NCI-H1436 (cell line): ENCODE data around the gene SYNJ2.

ENCODE experiments used
- DNase-seq: peaks from one replicate; lab custom pipeline; 2025; lab: John Stamatoyannopoulos, UW

SYNJ2 gene

DNA sequence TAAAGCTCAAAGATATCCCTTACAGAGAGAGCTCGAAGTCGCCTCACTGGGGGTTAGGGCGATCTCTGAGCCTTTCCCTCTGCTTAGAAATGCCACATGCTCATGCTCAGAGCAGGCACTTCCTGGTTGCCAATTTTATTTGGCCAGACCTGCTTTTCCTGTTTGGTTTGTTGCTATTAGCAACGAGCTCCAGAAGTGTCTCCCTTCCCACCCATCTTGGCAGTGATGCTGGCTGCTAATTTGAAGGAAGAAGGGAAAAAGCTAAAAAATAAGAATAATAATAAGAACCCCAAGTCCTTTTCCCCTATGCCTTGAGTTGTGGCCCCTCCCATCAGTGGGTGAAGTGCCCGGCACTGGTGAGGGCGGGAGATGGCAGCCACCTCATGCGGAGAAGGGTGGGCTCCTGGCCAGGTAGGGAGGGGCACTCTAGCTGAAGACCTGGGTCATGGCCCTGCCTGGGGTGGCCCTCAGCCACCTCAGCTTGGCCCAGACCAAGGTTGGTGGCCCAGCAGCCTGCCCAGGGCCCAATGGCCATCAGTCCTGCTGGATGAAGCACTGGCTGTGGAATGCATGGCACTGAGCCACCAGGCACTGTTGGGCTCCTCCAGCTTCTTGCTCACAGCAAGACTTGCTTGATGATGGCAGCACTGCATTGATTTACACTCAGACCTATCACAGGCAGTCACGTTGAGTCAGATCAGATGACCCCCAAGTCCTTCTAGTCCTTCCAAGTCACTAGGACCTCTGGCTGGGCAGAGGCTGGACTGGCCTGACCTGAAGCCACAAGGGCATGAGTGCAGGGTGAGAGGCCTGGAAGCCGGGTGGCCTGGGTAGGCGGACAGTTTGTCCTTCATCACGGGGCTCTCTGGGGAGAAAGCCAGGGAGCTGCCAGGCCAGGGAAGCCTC lies 79.0 kb downstream of the SYNJ2 start:
- DNase-seq, result peak; percentile 5

DNA sequence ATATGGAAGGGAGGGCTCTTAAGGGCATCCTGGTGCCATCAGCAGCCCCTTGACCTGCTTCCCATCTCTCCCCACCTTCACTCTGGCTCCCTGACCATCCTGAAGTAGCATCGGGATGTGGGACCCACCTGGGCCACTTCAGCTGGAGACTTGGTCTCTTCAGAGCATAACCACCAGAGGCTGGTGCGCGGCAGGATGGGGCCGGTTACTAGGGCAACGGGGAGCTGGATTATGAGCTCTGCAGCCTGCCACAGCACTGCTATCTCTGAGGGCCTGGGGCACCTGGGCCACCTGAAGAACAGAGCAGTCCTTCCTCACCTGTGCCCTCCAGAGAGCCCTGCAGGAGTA lies 79.7 kb downstream of the SYNJ2 start:
- no peak for DNase-seq

DNA sequence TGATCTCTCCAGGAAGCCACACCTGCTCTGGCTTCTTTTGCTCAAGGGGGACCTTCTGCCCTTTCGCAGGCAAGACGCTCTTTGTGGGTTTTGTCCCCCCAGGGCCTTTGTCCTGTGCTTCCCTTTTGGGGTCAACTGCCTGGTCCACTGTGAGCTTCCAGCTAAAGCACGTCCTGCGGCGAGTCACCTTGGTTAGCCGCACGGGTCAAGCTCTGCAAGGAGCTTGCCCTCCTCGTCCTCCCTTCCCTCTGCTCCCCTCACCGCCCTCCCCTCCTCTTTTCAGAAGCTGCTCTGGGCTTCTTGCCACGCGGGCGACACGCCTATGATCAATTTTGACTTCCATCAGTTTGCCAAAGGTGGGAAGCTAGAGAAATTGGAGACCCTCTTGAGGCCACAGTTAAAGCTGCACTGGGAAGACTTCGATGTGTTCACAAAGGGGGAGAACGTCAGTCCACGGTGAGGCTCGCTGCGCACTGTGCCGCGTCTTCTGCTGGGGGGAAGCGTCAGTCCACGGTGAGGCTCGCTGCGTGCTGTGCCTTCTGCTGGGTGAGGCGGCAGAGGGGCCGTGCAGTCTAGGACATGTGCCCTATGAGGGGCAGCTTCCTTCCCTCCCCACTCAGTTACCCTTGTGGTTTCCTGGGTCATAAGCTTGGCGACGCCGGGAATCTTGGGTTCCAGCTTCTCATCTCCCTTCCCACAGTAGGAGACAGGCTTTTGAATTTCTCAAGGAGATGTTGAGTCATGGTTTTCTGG lies 80.2 kb downstream of the SYNJ2 start:
- no peak for DNase-seq

DNA sequence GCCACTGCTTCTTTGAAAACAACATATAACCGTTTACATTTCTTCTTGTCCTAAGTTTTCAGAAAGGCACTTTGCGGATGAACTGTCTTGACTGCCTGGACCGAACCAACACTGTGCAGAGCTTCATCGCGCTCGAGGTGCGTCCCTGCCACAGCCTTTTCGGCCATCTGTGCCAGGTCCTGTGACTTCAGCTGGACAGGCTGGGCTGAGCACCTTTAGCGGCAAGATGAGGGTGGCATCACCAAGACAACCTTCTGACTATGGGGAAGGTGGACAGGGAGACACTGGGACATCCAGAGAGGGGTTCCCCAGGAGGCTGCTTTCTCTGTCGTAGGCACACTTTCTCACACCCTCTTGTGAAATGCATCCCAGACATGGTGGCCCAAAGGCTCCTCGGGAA lies 82.1 kb downstream of the SYNJ2 start:
- no peak for DNase-seq

DNA sequence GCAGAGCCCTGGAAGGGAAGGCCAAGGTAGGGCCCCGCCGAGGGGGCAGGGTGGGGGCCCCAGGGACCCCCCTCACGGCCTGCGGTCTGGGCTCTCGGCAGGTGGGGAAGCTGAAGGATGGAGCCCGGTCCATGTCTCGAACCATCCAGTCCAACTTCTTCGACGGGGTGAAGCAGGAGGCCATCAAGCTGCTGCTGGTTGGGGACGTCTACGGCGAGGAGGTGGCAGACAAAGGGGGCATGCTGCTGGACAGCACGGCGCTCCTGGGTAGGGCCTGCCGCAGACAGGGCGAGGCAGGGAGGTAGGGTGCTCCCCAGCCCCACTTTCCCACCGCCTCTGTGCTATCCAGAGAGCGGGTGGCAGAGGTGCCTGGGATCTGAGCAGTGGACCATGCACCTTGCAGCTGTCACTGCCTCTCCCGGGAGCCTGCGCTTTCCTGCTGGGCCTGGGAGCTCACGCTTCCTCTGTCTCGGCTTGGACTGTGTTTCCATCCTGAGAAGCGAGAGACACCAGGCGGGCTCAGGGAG lies 83.1 kb downstream of the SYNJ2 start:
- DNase-seq, result no peak

DNA sequence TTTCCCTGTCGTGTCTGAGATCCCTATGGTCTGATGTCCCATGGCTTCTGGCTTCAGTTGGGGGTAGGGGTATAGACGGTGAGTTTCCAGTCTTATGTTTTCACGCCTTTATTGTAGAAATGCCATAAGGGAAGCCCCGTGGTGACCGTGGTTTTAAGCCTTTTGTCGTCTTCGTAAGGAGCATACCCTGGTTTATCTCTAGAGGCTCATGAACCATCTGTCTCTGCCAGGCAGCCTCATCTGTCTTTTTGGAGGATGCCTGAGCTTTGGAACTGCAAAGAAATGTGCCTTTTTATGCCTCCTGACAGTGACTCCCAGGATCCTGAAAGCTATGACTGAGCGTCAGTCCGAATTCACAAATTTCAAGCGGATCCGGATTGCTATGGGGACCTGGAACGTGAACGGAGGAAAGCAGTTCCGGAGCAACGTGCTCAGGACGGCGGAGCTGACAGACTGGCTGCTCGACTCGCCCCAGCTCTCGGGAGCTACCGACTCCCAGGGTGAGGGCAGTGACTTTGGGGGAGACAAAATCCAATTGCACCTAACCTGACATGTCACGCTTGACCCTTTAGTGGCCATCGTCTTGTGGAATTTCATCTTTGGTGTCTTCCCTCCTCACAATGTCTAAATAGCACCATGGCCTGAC lies 84.6 kb downstream of the SYNJ2 start:
- DNase-seq, result no peak

DNA sequence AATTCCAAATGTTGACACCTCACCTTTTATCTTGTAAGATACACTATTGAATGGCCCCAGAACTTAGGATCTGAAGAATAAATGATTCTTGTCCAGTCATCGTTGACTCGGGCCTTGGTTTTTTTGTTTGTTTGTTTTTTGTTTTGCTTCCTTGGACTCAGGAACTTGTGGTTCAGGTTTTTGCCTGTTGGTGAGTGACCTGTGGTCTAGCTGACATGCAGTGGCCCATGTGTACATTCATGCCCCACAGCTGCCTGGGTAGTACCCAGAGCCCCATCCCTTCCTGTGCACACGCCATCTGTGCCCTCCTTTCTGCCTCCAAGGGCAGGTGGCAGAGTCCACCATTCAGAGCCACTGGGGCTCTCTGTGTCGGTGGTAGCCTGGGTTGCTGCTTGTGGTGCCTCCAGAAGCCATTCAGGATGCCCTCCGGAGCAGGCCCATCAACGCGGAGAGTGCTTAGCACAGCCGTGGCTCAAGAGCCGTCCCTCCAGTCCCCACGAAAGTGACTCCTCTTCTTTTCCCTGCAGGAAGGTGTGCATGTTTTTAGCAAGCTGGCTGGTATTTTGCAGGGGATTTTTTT lies 85.9 kb downstream of the SYNJ2 start:
- no peak for DNase-seq

DNA sequence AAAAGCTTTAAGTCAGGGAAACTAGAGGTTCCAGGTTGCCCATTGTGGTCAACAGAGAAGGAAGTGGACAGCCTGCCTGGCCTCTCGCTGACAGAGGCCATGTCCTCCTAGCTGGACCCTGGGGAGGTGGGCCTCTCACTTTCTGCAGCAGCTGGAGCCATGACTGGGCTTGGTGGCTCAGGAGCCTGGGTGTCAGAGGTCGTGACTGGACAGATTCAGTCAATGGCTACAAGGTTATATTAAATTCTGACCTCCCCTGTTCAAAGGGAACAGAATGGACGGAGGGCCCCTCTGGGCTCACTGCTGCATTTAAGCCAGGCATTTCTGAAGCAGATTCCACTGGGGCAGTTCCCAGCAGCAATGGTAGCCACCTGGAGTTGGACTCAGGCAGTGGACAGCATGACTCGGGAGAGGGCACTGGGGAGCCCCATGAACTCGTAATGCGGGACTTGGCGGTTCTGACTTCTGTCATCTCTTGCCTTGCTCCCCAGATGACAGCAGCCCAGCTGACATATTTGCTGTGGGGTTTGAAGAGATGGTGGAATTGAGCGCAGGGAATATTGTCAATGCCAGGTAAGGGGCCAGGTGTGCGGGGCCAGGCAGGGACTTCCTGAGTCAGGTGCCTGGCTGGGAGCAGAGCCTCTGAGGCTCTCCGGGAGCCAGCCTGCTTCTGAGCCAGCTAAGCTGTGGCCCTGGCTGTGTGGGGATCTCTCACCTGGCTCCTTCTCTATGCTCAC lies 86.7 kb downstream of the SYNJ2 start:
- DNase-seq, result no peak

DNA sequence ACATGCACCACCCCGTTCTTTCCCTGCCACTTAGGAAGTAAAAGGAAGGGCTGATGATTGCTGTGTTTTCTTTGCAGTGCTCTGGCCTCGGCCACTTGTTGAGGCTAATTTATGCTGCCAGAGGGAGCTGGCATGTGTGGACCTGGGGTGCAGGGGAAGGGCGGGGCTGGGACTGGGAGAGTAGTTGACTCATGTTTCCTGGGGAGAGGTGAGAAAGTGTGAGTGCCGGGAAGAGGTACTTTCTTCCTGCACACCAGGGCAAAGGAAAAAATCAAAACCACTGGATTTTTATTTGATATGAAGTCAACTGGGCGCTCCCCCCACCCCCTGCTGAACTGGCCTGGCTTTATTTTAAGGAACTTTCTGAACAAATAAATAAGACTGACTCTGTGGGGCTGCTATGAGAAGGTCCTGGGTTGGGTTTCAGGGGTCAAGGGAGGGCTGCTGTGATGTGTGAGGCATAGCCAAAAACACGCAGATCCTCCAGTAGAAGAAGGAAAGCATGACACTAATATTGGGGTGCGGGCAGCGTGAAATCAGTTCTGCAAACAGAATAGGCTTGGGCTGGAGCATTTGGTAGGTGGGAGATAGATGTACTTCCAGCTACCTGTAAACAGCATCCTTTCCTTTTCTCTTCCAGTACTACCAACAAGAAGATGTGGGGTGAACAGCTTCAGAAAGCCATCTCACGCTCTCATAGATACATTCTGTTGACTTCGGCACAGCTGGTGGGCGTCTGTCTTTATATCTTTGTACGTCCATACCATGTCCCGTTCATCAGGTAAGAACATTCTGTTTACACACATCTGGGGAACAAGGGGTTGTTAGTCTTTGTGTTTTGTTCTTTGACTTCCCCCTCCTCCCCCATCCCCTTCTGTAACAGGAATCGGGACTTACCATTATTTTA lies 87.5 kb downstream of the SYNJ2 start:
- DNase-seq, result no peak

DNA sequence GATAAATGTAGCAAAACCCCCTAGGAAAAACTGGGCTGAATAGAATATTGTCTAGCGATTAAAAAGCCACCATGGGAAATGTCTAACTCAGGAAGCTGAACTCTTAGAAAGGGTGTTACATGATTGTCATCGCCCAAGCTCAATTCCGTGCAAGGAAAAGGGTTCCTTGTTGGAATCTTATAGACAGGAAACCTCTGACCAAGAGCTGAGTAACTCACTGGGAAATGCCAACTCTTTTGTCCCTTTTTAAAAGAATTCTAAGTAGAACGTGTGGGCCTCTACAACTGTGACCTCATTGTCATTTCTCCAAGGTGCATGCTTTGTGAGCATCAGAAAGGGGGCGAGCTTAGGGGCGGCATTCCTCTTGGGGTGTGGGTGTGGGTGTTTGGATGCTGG lies 88.1 kb downstream of the SYNJ2 start:
- no peak for DNase-seq

DNA sequence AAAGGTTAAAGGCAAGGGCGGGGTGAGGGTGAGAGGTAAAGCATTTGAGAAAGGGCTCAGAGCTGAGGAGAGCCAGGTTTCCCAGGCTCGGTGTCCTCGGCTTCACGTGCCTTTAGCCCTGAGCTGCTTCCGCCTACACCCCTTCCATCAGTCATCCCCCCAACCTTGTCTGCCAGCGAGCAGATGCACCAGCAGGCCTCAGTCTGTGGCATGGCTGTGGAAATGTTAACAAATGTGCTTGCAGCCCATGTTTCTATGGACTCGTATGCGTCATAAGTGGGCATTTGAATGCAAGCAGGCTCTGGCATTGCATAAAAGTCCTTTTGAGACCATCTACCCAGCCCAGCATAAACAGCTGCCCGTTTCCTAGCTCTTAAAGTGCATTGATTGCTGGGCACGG lies 88.8 kb downstream of the SYNJ2 start:
- no peak for DNase-seq

DNA sequence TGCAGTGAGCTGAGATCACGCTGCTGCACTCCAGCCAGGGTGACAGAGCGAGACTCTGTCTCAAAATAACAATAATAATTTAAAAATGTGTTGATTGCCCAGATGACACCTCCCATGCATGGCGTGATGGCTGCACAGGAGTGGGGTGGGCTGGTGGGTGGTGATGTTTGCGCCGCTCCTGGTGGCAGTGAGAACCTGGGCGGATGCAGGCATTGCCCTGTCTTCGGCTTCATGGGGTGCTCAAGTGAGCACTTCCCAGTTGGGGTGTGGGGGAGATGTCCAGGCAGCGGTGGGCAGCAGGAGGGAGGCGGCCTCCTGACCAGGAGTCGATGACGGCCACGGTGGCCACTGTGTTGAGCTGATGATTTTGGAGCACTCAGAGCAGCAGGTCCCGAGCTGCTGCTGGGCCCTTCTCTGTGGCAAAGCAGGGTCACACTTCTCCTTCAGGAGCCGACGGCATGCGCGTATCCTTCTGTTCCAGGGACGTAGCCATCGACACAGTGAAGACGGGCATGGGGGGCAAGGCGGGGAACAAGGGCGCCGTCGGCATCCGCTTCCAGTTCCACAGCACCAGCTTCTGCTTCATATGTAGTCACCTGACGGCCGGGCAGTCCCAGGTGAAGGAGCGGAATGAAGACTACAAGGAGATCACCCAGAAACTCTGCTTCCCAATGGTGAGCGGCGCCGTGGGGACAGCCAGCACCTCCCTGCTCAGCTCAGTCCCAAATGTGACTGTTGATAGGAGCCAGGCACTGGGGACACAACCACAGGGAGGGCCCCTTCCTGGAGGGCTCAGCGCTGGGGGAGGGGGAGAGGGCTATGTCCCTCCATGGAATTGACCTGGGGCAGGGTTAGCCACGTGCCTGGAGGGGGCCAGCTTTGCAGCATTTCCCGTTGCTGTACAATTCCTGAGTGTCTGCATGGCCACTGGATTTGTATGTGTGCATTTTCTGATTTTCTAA lies 89.7 kb downstream of the SYNJ2 start:
- no peak for DNase-seq

DNA sequence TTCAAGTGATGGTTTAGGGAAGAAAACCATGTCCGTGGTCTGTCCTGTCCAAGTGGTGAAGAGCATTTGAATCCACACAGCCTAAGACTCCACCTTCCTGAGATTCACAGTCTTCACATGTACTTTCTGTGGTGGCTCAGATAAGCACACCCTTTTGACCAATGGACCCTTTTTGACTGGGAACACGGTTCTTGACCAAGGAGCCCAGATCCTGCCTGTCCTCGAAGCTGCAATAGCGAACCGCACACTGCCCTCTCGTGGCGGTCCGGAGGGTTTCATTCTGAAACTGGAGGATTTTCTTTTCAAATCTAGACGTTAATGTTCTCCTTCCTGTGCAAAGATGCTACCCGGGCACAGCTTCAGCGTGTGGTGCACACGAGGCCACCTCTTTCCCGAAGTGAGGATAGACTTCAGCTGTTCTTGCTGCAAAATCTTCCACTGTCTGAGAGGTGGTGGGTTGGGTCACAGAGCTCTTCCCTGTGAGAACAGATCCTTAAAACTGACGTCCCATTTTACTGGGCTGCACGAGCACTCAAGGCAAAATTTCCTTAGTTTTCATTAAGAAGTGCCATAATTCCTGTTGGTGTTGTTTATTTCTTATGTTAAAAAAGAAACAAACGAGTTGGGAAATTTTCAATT lies 90.5 kb downstream of the SYNJ2 start:
- DNase-seq, result peak; percentile 41

DNA sequence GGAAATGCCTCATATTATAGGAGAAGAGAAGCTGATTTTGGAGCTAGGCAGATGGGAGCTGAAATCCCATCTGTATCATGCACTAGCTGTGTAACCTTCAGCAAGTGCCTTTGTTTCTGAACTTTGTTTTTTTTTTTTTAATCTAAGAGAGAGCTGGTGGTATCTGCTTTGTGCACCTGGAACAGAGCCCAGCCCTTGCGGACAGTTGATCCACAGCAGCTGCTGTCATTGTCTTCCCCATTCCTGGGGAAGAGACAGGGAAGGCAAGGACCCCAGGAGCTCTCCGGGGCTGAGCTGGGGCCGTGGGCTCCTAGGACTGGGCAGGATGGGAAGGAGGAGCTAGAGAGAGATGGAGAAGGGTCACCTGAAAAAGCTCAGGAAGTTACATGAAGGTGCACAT lies 92.1 kb downstream of the SYNJ2 start:
- no peak for DNase-seq

DNA sequence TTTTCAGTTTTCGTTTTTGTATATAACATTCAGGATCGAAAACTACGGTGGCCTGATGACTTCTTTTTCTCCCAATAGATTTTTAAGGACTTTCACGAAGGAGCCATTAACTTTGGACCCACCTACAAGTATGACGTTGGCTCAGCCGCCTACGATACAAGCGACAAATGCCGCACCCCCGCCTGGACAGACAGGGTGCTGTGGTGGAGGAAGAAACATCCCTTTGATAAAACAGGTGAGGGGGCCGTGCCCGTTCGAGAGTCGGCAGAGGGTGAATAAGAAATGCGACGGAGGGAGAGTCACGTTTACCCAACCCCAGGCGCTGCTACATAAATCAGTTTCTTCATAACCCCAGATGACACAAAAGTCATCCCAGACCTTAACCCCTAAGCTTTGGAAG lies 94.9 kb downstream of the SYNJ2 start:
- DNase-seq, result no peak

DNA sequence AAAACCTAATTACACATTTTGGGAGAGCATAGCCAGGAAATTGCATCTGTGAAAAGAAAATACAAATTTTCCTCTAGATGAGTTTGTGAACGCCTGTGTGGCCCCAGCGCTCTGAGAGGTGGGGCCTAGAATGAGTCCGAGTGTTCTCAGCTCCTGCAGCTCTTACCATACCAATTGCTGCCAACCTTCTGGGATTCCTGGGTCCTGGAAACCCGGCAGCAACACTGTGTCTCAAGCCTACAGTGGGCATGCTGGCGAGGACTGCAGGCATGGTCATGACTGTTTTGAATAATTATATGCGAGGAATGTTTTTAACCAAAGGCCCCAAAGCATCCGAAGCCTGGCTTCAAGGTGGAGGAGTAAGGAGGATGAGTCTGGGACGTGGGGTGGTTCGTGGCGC lies 96.0 kb downstream of the SYNJ2 start:
- no peak for DNase-seq

DNA sequence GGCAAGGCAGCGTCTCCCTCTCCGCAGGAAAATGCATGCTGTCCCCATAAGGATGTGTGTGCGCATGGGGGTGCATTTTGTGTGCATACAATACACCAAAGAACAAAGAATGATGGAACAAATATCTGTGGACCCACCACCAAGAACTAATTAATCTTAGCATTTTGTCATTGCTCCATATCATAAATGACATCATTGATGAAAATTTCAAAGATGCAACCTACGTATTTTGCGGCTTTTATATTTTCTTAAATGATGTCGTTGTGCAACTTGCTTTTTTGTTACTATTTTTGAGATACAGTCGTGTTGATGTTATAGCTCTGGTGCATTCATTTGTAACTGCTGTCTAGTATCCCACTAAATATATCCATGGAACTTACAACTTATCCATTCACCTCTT lies 96.7 kb downstream of the SYNJ2 start:
- no peak for DNase-seq

DNA sequence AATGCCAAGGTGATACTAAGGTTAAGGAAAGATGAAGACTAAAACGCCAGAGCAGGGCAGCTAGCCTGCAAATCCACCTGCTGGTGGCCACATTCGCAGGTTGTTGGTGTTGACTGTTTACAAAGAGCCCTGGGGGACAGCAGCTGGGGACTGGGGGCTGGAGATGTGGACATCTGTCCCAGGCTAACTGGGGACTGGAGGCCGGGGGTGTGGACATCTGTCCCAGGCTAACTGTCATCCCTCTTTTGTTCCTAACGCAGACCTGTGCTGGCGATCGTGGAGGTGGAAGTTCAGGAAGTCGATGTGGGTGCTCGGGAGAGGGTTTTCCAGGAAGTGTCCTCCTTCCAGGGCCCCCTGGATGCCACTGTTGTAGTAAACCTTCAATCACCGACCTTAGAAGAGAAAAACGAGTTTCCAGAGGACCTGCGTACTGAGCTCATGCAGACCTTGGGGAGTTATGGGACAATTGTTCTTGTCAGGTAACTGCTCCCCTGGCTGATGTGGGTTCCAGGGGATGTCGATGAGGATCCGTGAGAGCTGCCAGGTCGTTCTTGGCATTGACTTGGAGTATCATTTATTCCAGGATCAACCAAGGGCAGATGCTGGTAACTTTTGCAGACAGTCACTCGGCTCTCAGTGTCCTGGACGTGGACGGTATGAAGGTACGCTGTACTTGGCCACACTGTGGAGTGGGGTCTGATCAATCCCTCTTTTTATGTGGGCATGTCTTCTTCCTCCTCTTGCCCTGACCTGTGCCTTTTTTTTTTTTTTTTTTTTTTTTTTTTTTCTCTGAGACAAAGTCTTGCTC lies 99.4 kb downstream of the SYNJ2 start:
- DNase-seq, result no peak
